RWPE2 (cell line): Measurements from ENCODE around the gene COL23A1.

ENCODE experiments used
- ATAC-seq: fragments of 200-7000 bp; cut with Tn5 transposase; 3 replicates; pipeline ENCODE4 v1.9.1; 2021; ENCODE audit warnings: low read depth
- DNase-seq: peaks from one replicate; pipeline ENCODE4 v3.0.0-alpha.2; 2020; ENCODE audit warnings: low spot score
- H3K27ac ChIP-seq: fragments of 450-650 bp; 2 replicates; pipeline ENCODE4 v1.5.1; 2017; ENCODE audit warnings: mild to moderate bottlenecking; ENCODE audit not compliant: poor library complexity, severe bottlenecking
- H3K27me3 ChIP-seq: fragments of 250-450 bp; sonication (Bioruptor Pico); 2 replicates; pipeline ENCODE4 v1.5.1; 2021; ENCODE audit warnings: mild to moderate bottlenecking, moderate library complexity; ENCODE audit not compliant: insufficient read depth, poor library complexity, severe bottlenecking
- H3K36me3 ChIP-seq: fragments of 250-450 bp; sonication (Bioruptor Pico); 2 replicates; pipeline ENCODE4 v1.5.1; 2020; ENCODE audit warnings: low read depth, mild to moderate bottlenecking, moderate library complexity
- H3K4me1 ChIP-seq: fragments of 250-450 bp; sonication (Bioruptor Pico); 2 replicates; pipeline ENCODE4 v1.5.1; 2021; ENCODE audit warnings: mild to moderate bottlenecking, moderate library complexity; ENCODE audit not compliant: insufficient read depth, poor library complexity, severe bottlenecking
- H3K4me3 ChIP-seq: fragments of 250-450 bp; sonication (Bioruptor Pico); 2 replicates; pipeline ENCODE4 v1.5.1; 2021; ENCODE audit warnings: mild to moderate bottlenecking, moderate library complexity; ENCODE audit not compliant: severe bottlenecking
- H3K9me3 ChIP-seq: fragments of 250-450 bp; sonication (Bioruptor Pico); 2 replicates; pipeline ENCODE4 v1.5.1; 2021; ENCODE audit warnings: mild to moderate bottlenecking, moderate library complexity; ENCODE audit not compliant: severe bottlenecking
- CTCF ChIP-seq: fragments of 450-650 bp; IDR thresholded peaks from one replicate; pipeline ENCODE4 v1.5.1; 2017; ENCODE audit warnings: mild to moderate bottlenecking, moderate library complexity; ENCODE audit not compliant: poor library complexity, severe bottlenecking

COL23A1 gene

DNA sequence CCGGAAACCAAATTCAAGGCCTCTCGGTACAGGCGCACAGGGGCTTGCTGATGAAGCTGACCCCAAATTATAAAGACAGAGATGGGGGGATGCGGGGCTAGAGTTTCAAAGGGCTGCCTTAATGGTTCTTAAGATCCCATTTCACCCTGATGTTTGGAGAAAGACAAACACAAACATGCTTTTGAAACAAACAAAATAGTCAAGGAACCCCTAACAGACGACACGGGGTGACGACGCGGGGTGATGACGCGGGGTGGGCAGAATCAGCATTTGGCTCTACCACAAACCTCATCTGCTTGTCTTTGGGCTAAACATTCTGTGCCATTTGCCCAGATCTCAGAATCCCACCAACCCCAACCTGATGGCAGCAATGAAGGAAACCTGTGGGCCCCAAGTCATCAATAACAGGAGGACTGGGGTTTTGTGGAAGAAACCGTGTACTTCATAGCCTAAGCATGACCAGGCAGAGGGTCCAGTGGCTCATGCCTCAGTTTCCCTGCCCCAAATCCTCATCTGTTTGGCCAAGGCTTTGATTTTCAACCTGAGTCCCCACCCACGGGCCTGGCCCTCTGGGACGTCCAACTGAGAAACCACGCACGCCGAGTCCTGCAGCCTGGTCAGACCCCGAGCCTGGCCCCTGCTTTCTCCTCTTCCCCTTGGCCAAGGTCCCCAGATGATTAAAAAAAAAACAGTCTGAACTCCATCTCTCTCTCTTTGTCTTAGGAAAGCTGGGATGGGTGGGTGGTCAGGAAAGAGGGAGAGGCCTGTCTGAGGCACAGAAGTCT lies 148.5 kb downstream of the COL23A1 start:
- Histone ChIP-seq H3K36me3 (no peaks in the 10 kb centered on the region), H3K9me3 (no peaks in the 10 kb centered on the region), H3K4me3 (no peak overlapping the region), H3K27ac (no peak overlapping the region), H3K4me1 (no peaks in the 10 kb centered on the region), H3K27me3 (no peaks in the 10 kb centered on the region)
- TF ChIP-seq CTCF: no peak
- DNase-seq (no peak), ATAC-seq (no peak)

DNA sequence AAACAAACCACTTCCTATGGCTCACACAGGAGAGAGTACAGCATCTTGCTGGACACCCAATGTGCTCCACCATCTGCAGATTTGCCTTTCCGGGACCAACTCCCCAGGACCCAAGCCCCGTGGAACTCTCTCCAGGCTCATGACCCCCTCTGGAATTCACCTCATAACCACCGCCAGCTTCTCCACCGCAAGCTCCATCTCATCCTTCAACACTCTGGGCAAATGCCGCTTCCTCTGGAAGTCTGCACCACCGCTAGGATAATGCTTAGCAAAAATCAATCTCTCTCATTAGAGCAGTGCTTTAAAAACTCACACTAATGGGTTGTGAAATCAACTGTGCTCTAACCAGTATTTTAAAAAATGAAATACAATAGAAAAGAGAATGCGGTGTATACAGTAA lies 150.0 kb downstream of the COL23A1 start:
- DNase-seq (no peak), ATAC-seq (no peak)
- Histone ChIP-seq H3K9me3 (no peaks in the 10 kb centered on the region), H3K4me3 (no peak overlapping the region), H3K36me3 (no peaks in the 10 kb centered on the region), H3K27me3 (no peaks in the 10 kb centered on the region), H3K4me1 (no peaks in the 10 kb centered on the region), H3K27ac (no peak overlapping the region)
- TF ChIP-seq CTCF: no peak

DNA sequence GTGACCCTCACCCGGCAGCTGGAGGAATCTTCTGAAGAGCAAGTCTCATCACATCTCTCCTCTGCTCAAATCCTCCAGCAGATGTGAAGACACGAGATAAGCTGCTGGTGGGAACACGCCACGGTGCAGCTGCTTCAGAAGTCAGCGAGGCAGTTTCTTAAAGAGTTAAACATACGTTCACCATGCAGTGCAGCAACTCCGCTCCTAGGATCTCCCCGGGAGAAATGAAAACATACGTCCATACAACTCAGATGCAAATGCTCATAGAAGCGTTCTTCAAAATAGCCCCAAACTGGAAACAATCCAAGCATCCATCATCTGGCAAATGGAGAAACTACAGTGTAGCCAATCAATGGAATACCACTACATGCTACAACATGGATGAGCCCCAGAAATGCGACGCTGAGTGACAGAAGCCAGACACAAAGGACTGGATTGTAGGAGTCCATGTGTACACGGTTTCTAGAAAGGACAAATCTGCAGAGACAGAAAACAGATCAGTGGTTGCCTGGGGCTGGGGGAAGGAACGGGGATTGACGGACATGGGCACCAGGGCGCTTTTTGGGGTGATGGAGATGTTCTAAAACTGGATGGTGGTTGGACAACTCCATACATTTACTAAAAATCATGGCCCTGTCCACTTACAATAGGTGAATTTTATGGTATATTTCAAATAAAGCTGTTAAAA lies 150.6 kb downstream of the COL23A1 start:
- Histone ChIP-seq H3K4me3 (no peak overlapping the region), H3K36me3 (no peaks in the 10 kb centered on the region), H3K27me3 (no peaks in the 10 kb centered on the region), H3K27ac (no peak overlapping the region), H3K4me1 (no peaks in the 10 kb centered on the region), H3K9me3 (no peaks in the 10 kb centered on the region)
- DNase-seq (no peak), ATAC-seq (no peak)
- TF ChIP-seq CTCF: no peak

DNA sequence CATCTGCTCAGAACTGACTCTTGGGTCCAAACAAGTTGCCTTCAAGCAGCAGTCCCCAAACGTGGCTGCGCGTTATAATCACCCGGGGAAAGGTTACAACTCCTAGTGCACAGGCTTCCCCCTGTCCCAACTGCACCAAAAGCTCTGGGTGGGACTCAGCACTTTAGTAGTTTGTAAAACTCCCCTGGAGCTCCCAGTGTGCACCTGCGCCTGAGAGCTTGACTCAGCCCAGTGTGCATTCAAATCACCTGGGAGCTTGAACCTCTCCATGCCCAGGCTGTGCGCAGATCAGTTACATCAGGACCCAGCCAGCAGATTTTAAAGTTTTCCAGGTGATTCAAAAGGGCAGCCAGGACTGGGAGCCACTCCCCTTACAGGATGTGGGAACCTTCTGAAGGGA lies 151.4 kb downstream of the COL23A1 start:
- H3K4me1 ChIP-seq: no peaks in the 10 kb centered on the region
- DNase-seq: no peak
- no peak for TF ChIP-seq CTCF
- H3K36me3 ChIP-seq: no peaks in the 10 kb centered on the region
- ATAC-seq: no peak
- H3K27me3 ChIP-seq: no peaks in the 10 kb centered on the region
- no peak overlapping the region for H3K4me3 ChIP-seq
- H3K9me3 ChIP-seq: no peaks in the 10 kb centered on the region
- no peak overlapping the region for H3K27ac ChIP-seq
